HG03025 (cell line): ENCODE measurements around the gene PPP1CC.

Experiments
- ATAC-seq: cut with Tn5 transposase; IDR thresholded peaks from one replicate; pipeline ENCODE4 v1.9.1; 2021; ENCODE audit warnings: mild to moderate bottlenecking, moderate library complexity; ENCODE audit not compliant: unreplicated experiment, low FRiP score

The PPP1CC gene

DNA sequence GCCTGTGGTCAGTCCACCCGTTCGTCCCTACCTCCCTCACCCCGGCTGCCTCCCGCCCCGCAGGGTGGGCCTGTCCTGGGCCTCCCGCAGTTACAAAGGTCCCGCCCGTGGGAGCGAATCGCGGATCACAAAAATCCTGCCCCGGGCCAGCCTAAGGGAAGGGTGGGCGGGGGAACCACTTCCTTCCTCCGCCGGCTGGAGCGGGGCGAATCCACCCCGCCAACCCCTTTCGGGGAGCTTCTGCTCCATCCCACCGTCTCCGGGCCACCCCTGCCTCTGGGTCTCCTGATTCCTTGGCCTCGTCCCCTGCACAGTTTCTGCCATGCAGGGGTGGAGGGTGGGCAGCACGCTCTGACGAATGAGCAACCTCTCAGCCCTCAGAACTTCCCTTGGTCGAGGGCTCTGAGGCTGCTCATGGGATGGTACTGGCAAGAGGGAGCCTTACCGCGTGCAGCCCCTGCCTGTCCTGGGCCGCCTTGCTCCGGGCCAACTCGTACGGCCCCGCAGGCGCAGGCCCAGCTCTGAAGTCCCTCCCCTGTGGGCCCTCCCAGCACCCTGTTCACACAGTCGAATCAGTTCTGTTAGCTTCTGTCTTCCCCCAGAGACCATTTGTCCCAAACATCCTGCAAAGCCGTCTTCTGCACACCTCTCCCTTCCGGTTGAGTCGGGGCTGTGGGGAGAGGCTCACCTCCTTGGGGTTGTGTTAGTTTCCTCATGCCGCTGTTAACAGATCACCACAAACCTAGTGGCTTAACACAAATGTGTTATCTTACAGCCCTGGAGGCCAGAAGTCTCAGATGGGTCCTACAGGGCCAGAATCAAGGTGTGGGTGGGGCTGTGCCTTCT, 53.2 kb downstream of the PPP1CC start:
- peak; percentile 40 for ATAC-seq

DNA sequence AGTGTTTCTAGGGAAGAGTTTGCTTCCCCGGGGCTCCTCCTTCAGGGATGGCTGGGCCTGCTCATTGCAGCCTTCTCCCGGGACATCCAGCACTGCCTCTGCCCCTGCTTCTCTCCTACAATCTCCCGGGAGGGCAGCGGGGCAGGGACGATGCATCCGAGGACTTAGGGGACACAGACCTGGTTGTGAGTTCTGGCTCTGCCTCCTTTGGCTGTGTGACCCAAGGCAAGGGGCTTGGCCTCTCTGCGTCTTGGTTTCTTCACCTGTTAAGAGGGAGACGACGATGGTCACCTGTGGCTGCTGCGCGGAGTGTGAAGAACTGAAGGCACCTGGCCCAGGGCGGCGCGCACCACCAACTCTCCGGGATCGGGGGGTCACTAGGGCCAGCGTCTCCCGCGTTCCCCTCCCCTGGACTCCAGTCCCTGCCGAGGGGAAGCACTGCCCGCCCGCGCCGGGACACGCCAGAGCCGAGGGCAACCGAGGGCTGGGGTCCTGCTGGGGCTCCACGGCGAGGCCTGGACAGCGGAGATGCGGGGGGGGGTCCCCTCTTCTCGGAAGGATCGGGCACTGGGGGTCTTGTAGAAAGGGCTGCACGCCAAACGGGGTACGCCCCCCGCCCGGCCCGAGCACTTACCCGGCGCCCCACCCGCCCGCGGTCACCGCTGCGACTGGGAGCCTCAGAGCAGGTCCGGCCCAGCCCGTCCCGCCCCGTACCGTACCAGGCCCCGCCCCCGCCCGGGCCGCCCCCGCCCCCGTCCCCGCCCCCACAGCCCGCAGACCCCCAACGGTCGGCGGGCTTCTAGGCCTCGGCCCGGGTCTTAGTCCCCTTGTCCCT, 54.0 kb downstream of the PPP1CC start, which contains the start of gene HVCN1:
TSS of gene HVCN1 (minus strand) at position 670 of the 835 bp plus-strand sequence. CDS start 5,870 bp downstream, outside the sequence.
- ATAC-seq, result peak; percentile 14

DNA sequence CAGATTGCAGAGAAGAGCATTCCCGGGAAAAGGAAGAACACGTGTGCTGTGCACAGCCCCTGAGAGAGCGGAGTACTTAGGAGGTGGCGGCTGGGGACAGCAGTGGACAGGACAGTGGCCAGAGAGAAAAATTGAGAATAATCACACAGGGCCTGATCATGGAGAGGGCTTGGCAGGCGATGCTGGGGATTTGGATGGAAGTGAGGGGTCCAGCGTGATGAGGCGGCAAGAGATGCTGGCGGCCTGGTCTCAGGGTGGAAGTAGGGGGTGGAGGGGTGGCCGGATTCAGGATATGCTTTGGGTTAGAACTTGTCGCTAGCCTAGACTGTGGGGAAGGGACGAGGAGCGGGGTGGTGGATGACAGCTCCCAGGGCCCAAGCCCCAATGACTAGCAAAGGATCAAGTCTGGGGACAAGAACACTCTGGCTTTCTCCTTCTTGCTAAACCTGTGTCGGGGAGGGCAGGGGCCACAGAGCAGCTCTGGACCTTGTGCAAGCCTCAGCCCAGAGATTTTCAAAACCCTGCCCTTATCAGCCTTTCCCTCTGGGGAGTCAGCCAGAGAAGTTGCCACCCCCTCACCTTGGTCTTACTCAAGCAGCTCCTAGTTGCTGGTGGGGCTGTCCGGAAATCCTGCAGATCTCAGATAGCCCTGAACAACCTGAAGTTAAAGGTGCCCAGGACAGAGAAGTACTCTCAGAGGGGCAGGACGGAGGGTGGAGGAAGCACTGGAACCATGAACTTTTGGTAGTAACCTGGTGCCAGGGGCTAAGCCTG, 55.1 kb downstream of the PPP1CC start:
- no peak for ATAC-seq

DNA sequence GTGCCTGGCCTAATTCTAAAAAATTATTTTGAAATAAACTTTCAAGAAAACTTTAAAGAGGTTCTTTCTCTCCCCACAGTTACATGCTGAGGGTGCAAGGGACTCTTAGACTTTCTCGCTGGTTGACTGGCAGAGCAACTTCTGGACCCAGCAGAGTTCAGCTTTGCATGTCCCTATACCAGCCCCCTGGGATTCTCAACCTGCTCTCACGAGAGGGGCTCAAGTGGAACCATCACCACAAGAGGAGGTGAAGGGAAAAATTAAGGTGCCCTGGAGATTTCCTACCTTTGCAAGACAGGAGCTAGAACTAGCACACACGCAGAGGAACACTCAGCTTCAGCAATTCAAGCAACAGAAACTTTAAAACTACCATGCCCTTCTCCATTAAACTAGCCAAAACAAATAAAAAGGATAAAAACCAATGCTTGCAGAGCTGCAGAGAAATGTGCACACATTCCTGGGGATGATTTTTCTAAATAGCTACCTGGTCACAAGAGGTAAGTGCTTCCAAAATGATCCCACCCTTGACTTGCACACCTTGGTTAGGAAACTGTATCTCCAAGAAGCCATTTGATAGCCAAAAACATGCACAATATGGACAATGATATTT, 56.3 kb downstream of the PPP1CC start:
- no peak for ATAC-seq

DNA sequence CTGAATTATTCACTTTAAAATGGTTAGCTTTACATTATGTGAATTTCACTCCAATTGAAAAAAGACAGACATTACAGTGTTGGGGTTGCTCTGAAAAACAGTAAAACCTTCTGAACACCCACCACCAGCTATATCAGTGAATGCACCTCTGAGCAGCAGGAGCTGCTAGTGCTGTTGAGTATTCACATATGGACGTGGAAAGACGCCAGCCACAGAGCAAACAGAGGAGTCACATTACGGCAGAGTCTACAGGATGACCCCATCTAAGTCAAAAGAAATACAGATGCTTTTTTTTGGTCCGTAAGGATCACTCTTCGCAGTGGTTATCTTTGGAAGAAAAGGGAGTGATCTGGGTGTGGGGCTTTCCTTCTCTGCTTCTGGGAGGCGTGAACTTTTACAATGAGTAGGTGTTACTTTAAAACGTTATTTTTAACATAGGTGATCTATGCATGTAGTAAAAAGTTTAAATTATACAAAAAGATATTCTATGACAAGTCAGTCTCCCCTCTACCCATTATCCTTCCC, 58.3 kb downstream of the PPP1CC start:
- ATAC-seq, result no peak

DNA sequence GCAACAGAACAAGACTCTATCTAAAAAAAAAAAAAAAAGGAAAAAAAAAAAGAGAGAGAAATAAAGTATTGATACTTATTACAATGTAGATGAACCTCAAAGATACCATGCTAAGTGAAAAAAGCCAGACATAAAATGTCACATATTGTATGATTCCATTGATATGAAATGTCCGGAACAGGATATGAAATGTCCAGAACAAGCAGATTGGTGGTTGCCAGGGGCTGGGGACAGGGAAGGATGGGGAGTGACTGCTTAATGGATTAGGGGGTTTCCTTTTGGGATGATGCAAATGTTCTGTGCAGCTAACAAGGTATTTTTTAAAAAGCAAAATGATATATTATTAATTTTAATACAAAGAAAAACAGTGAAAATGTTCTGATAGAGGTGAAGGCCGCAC, 58.8 kb downstream of the PPP1CC start:
- ATAC-seq, result no peak

DNA sequence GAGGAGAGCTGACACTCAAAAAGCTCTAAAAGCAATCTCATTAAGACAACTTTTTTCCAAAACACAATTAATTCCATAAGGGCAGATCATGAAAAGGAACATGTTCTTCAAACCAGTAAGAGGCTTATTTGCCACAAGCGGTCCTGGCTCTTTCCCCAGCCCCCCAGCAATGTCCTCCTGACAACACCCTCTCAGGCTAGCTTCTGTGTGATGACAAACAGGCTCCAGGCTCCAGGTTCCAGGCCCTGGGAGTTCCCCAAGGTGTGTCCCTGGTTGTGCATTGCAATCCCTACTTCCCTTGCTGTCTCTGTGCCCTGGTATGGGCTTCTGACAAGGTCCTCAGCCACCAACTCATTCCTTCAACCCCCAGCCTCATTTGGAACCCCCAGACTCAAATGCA, 62.7 kb downstream of the PPP1CC start:
- ATAC-seq, result no peak

DNA sequence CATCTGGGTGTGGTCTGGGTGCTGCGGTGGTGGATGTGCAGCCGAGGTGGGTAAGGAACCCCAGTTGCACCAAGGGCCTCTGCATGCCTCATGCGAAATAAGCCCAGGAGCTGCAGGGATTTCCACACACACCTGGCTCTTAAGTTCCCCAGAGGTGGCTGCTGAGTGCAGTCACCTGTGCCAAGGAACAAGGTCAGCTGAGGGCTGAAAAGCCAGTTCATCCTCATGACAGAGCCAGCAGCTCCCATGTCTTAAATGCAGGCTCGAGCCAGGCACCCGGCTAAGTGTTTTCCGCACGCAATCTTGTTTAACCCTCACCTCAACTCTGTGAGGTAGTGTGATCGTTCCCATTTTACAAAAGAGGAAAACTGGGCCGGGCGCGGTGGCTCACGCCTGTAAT, 63.5 kb downstream of the PPP1CC start:
- no peak for ATAC-seq

DNA sequence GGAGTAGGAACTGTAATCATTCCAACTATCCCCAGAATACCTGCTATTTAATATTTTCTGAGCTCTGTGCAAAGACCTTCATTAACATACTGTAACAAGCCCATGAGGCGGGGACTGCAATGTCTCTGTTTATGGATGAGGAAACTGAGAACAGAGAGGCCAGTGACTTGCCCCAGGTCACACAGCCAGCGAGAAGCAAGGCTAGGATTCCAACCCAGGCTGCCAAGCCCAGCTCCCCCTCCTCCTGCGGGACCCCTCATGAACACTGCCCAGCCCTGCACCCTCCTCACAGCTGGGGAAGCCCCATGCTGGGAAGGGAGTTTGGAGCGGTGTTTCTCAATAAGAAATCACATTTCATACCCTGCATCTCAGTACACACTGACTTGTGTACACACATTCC, 64.7 kb downstream of the PPP1CC start:
- ATAC-seq, result no peak

DNA sequence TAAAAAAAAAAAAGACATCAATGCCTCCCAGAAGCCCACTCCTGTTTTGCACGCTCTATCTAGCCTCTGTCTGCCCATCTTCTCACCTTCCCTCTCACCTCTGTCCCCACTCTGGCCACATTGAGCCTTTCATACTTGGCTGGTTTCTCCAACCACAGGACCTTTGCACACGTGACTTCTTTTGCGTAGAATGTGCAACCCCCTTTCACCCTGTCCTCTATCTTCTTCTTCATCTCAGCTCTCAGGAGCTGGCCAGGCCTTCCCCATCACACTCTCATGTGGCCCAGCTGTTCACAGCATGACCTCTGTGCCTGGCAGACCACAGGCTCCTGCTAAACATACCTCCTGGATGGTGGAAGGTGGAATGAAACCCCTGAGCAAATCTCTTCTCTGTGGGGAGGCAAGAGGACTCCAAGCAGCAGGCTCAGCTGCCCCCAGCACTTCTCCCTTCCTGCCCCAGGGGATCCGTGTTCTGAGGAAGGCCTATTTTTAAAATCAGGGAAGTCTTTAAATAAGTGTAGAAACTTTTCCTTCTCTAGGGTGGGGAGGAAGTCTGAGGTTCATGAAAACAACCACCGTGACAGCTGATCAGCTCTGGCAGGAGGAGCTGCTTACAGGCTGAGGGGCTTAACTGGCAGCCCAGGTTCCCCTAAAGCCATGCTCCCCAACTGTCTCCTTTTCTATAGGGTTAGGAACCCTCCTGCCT, 65.3 kb downstream of the PPP1CC start:
- ATAC-seq, result peak; percentile 67

DNA sequence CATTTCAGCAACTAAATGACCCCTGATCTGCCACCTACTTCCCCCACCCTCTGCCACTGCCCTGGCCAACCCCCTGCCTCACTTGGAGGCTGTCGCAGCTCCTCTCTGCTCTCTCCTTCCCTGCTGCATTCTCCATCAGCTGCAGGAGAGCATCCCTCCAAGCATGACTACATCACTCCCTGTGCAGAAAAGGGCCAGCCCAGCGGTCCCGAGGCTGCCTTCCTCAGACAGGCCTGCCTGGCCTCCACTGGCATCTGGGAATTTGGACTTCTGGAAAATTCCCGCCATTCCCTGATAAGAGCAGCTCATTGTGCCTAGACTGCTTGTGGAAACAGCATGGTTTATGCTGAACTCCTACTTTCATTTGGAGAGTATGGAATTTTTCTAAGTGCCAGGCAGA, 66.5 kb downstream of the PPP1CC start:
- ATAC-seq, result no peak

DNA sequence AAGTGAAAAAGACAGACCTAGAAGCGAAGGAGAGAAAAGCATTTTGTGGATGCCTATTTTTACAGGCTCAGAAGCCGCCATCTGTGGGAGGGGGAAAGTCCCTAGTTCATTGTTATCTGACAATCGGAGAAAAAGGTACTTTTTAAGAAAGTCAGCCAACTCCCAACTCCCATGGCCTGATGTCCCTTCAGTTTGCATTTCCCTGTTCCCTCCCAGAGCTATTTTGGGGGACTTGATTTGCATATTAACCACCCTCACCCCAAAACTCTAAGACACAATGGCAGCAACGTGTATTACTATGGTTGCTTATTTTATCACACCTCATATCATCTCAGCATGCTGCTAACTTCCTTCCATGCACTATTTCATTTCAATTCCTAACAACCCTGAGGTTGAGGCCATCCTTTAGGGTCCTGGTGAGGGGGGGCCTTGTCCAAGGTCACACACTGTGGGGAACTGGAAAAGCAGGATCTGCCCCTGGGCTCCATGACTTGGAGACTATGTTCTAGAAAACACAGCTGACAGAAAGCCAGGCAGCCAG, 72.5 kb downstream of the PPP1CC start:
- ATAC-seq, result no peak
